K562 (cell line): ENCODE data around the gene RPL19. TPM values are rescaled to one million over a fixed set of nuclear protein-coding genes. Genes with fewer than 3 reads are reported as not detected.

Experiments used
- ATF7 ChIP-seq: fragments of 450-650 bp; IDR thresholded peaks from 2 replicates; pipeline ENCODE4 v1.7.1; 2014; ENCODE audit warnings: mild to moderate bottlenecking, moderate library complexity
- CHAMP1 ChIP-seq: fragments of 450-650 bp; IDR thresholded peaks from 2 replicates; pipeline ENCODE4 v1.6.1; 2016; ENCODE audit warnings: mild to moderate bottlenecking
- CHD4 ChIP-seq: fragments of 200-600 bp; sonication (generic); IDR thresholded peaks from 3 replicates; pipeline ENCODE4 v1.6.1; 2012; ENCODE audit warnings: low read depth, mild to moderate bottlenecking, mixed read lengths, low read length, inconsistent platforms; ENCODE audit not compliant: insufficient read depth, insufficient replicate concordance, poor library complexity, severe bottlenecking
- CREM ChIP-seq: IDR thresholded peaks from 2 replicates; pipeline ENCODE4 v1.6.1; 2014; ENCODE audit warnings: antibody characterized with exemption, low read depth
- DIDO1 ChIP-seq: fragments of 450-650 bp; IDR thresholded peaks from 2 replicates; pipeline ENCODE4 v1.6.1; 2016; ENCODE audit warnings: low read depth, missing biosample characterization, missing genetic modification characterization
- FIP1L1 ChIP-seq: fragments of 200-400 bp; formaldehyde crosslinking; IDR thresholded peaks from 2 replicates; pipeline ENCODE4 v1.6.1; 2018; ENCODE audit warnings: mild to moderate bottlenecking, low read depth, low read length; ENCODE audit not compliant: poor library complexity, severe bottlenecking
- FOXK2 ChIP-seq, 2 experiments: fragments of 450-650 bp; IDR thresholded peaks in 1 of 2; conservative IDR thresholded peaks in 1 of 2; 2 replicates each; pipeline ENCODE4 v1.6.1; 2016; ENCODE audit warnings: low read depth in 2 of 2, mild to moderate bottlenecking in 1 of 2
- GTF3C2 ChIP-seq: IDR thresholded peaks from 3 replicates; pipeline ENCODE4 v1.6.1; 2011; ENCODE audit warnings: borderline replicate concordance, mild to moderate bottlenecking, moderate library complexity; ENCODE audit not compliant: insufficient read length; ENCODE audit errors: extremely low read depth
- KLF16 ChIP-seq: IDR thresholded peaks from 2 replicates; pipeline ENCODE4 v1.6.1; 2016; ENCODE audit warnings: antibody characterized with exemption
- MYC ChIP-seq, 2 experiments: fragments of 250-450 bp in 1 of 2; sonication (Bioruptor Pico) in 1 of 2; IDR thresholded peaks; 2 replicates each; pipeline versions ENCODE4 v1.5.1 to v1.6.1; 2012 to 2021; ENCODE audit warnings: low read depth in 2 of 2, borderline replicate concordance in 1 of 2, improper control_type of control experiment in 1 of 2, low read length in 1 of 2, mild to moderate bottlenecking in 1 of 2, moderate library complexity in 1 of 2
- NCOR1 ChIP-seq: fragments of 450-650 bp; IDR thresholded peaks from 2 replicates; pipeline ENCODE4 v1.6.1; 2016; ENCODE audit warnings: mild to moderate bottlenecking, moderate library complexity
- NEUROD1 ChIP-seq: fragments of 150-350 bp; IDR thresholded peaks from 2 replicates; pipeline ENCODE4 v1.6.1; 2014; ENCODE audit warnings: borderline replicate concordance, low read length, low read depth; ENCODE audit not compliant: partially characterized antibody
- PCBP1 ChIP-seq: fragments of 200-400 bp; formaldehyde crosslinking; IDR thresholded peaks from 2 replicates; pipeline ENCODE4 v1.6.1; 2018; ENCODE audit warnings: mild to moderate bottlenecking, low read depth, low read length; ENCODE audit not compliant: poor library complexity, severe bottlenecking
- RUNX1 ChIP-seq: sonication (generic); IDR thresholded peaks from 2 replicates; pipeline ENCODE4 v1.6.1; 2016; ENCODE audit warnings: antibody characterized with exemption, low read depth
- SMC3 ChIP-seq: conservative IDR thresholded peaks from 2 replicates; pipeline ENCODE4 v1.6.1; 2011; ENCODE audit warnings: low read depth, low read length, improper control_type of control experiment; ENCODE audit not compliant: insufficient read depth
- SRF ChIP-seq, 2 experiments: fragments of 250-450, 450-650 bp in 1 of 2; sonication (Bioruptor Pico) in 1 of 2; sonication (generic) in 1 of 2; formaldehyde crosslinking; IDR thresholded peaks; 2 replicates each; pipeline versions ENCODE4 v1.5.0 to v1.5.1; 2020 to 2022; ENCODE audit warnings: mild to moderate bottlenecking in 1 of 2, missing genetic modification reagents in 1 of 2
- TFAM ChIP-seq: fragments of 250-450 bp; sonication (Bioruptor Pico); conservative IDR thresholded peaks from 2 replicates; pipeline ENCODE4 v1.5.0; 2021; ENCODE audit warnings: mild to moderate bottlenecking, moderate library complexity
- TRIM24 ChIP-seq, 2 experiments: fragments of 450-650 bp; IDR thresholded peaks; 2 replicates each; pipeline ENCODE4 v1.6.1; 2016
- XRCC3 ChIP-seq: fragments of 450-650 bp; IDR thresholded peaks from 2 replicates; pipeline ENCODE4 v1.6.1; 2017; ENCODE audit warnings: mild to moderate bottlenecking, moderate library complexity
- ZNF143 ChIP-seq: sonication (generic); formaldehyde crosslinking; IDR thresholded peaks from 2 replicates; pipeline ENCODE4 v1.9.0; 2022; ENCODE audit warnings: mild to moderate bottlenecking, missing genetic modification reagents
- ZNF324 ChIP-seq: fragments of 250-450 bp; sonication (Bioruptor Pico); IDR thresholded peaks from 2 replicates; pipeline ENCODE4 v1.4.0; 2020; ENCODE audit warnings: mild to moderate bottlenecking
- ZNF347 ChIP-seq: fragments of 450-650 bp; formaldehyde crosslinking; IDR thresholded peaks from 2 replicates; pipeline ENCODE4 v1.4.0; 2020; ENCODE audit warnings: low read depth, mild to moderate bottlenecking, moderate library complexity
- ZNF551 ChIP-seq: fragments of 250-450 bp; sonication (Bioruptor Pico); IDR thresholded peaks from 2 replicates; pipeline ENCODE4 v1.5.0; 2021; ENCODE audit warnings: mild to moderate bottlenecking, moderate library complexity
- polyA plus RNA-seq, 8 experiments: library from polyadenylated mRNA; depleted of rRNA in 4 of 8; stranded (reverse) in 5 of 8; unstranded in 3 of 8; fragments of >200 nt; fragmentation: Nextera tagmentation in 2 of 8; fragmentation: Illumina TruSeq in 1 of 8; extraction: Ambion mirVana in 2 of 8; extraction: Trizol in 1 of 8; gene quantifications; 2 replicates each; pipeline versions ENCODE4 v1.2.1 to v1.2.3, GENCODE V29; 2011 to 2014; ENCODE audit warnings: inconsistent platforms in 1 of 8, missing spikeins in 1 of 8
- total RNA-seq, 7 experiments: library from RNA; depleted of rRNA in 6 of 7; stranded (reverse); fragments of >200 nt in 6 of 7; fragmentation: Illumina TruSeq in 2 of 7; extraction: Trizol in 2 of 7; gene quantifications; 2 replicates each; pipeline versions ENCODE4 v1.2.1 to v1.2.3, GENCODE V29; 2011 to 2021; ENCODE audit warnings: low replicate concordance in 1 of 7

RPL19 gene
- total and polyA plus RNA-seq, 9 of the 15 experiments (the other 6 are each of a cell fraction or from before 2014, with no cell fraction given): 2,263 to 4,614 (median 3,727) TPM

GRCh38 chr17:39244600-39245570, 44.8 kb downstream of the RPL19 start (continued):
- TF ChIP-seq ZNF347 (CRISPR knock-in tag) (no peak), TFAM (no peak), CHD4 (no peak), TRIM24 (IDR thresholded peaks at IDR 0.05) (no peak), RUNX1 (no peak), MYC (IDR thresholded peaks at IDR 0.05; ENCODE audit: low read depth, low read length) (no peak), MYC (CRISPR knock-in tag; IDR thresholded peaks at IDR 0.05; ENCODE audit: borderline replicate concordance, low read depth) (no peak), DIDO1 (tag) (no peak), ZNF551 (no peak), CREM (0 out of 2 replicates have a peak, but pooled peaks have one; percentile 32), SMC3 (peak; percentile 90), ZNF324 (CRISPR knock-in tag) (no peak), NCOR1 (no peak), PCBP1 (no peak), FIP1L1 (no peak), KLF16 (peak; percentile 67), FOXK2 (conservative IDR thresholded peaks at IDR 0.05 in 1 of 2, IDR thresholded peaks at IDR 0.05 in 1 of 2; ENCODE audit: low read depth in 2 of 2) (no peak), SRF (CRISPR knock-in tag; IDR thresholded peaks at IDR 0.05) (no peak), GTF3C2 (no peak), CHAMP1 (no peak), XRCC3 (no peak), ATF7 (peak; percentile 41; the same call in 1 of the 2 replicates), NEUROD1 (no peak), ZNF143 (CRISPR knock-in tag) (no peak)
